ENCODE measurements around the gene RAP1GAP2.
"Not testable (repeated sequence)": the region's sequence is repeated elsewhere in the genome, so short reads cannot be mapped to it uniquely, and the experiment has no call there.

DNA sequence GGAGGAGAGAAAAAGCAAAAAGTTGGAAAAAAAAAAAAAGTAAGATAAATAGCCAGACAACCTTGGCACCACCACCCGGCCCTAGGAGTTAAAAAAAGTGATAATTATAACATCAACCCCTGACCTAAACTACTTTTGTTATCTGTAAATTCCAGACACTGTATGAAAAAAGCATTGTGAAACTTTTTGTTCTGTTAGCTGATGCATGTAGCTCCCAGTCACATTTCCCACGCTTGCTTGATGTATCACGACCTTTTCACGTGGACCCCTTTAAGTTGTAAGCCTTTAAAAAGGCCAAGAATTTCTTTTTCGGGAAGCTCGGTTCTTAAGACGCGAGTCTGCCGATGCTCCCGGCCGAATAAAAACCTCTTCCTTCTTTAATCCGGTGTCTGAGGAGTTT is 10.9 kb upstream of the RAP1GAP2 start:
- TF ChIP-seq, protein P1, sequence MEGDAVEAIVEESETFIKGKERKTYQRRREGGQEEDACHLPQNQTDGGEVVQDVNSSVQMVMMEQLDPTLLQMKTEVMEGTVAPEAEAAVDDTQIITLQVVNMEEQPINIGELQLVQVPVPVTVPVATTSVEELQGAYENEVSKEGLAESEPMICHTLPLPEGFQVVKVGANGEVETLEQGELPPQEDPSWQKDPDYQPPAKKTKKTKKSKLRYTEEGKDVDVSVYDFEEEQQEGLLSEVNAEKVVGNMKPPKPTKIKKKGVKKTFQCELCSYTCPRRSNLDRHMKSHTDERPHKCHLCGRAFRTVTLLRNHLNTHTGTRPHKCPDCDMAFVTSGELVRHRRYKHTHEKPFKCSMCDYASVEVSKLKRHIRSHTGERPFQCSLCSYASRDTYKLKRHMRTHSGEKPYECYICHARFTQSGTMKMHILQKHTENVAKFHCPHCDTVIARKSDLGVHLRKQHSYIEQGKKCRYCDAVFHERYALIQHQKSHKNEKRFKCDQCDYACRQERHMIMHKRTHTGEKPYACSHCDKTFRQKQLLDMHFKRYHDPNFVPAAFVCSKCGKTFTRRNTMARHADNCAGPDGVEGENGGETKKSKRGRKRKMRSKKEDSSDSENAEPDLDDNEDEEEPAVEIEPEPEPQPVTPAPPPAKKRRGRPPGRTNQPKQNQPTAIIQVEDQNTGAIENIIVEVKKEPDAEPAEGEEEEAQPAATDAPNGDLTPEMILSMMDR (IDR thresholded peaks at IDR 0.05): not testable (repeated sequence)
- not testable (repeated sequence) for TF ChIP-seq POLR2A (IDR thresholded peaks at IDR 0.05)

Measured in uterus (tissue), 2 donors.